GM18951 (cell line): Measurements from ENCODE around the gene SMAD5.

Source experiments
- POLR2A ChIP-seq: IDR thresholded peaks from 4 replicates; pipeline ENCODE4 v1.6.1; 2011; ENCODE audit warnings: mild to moderate bottlenecking; ENCODE audit not compliant: insufficient read length, insufficient read depth; ENCODE audit errors: extremely low read depth
- in situ Hi-C: fragments of 300-500 bp; cut with MboI; formaldehyde crosslinking; loops from one replicate; pipeline ENCODE4 v1.12.0; 2022; ENCODE audit warnings: low sequenced_read_pairs, mixed read lengths, inconsistent platforms; ENCODE audit not compliant: unreplicated experiment

The SMAD5 gene

DNA sequence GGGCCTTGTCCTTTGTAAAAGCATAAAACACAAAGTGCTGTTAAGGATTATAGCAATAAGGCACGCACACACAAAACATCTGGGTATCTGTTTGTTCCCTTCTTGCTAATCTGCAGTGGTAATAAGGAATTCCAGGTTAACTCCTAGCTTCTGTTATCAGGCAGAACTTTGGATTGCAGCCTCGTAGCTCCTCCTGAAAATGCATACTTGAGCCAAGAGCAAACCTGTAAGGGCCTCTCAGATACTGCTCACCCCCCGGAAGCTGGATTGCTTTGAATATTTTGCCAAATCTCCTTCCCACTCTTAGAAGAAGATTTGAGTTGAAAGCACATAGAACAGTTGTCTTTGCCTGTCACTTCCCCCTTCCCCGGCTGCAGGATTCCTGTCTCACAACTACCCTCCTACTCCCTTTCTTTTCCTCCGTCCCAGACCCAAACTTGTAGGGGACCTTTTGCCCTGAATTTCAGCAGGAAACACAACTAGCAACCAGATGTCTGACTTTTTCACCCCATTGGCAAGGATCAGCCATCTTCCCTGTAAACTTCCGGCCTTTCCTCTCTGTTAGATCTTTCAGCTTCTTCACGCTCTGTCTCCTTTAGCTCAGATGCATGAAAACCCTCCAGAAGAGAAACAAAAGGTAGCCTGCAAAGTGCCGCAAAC, 28.2 kb upstream of the SMAD5 start:
- in situ Hi-C loops = no loop called here
- TF ChIP-seq POLR2A = no peak

DNA sequence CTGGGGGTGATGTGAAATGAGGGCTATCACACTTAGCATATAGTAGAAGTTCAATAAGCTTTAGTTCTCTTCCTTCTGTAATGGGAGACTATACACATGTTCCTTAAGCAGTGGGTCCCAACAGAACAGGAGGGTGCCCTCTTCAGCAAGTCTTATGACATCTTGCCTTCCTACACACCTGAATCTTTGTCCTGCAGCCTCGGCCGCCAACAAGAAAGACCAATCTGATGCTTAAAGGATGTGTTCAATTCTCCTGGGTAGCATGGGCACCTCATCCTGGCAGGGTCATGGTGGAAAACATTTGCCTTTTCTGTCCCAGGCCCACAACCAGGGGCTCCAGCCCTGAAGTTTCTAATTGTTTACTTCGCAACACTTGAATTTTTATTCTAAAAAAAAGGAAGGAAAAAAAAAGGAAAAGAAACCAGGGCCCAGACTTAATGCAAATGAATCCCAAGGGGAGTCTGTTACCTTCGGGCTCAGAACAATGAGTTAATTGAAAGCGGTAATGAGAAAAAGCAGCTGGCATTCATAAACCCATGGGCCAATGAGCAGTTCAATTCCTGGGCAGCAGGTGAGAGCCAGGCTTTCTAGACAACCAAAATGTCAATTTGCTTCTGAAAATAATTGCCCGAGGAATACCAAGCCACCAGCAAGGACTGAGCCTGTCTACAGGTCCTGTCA, 26.2 kb upstream of the SMAD5 start:
- no peak for TF ChIP-seq POLR2A
- in situ Hi-C loops = no loop called here

DNA sequence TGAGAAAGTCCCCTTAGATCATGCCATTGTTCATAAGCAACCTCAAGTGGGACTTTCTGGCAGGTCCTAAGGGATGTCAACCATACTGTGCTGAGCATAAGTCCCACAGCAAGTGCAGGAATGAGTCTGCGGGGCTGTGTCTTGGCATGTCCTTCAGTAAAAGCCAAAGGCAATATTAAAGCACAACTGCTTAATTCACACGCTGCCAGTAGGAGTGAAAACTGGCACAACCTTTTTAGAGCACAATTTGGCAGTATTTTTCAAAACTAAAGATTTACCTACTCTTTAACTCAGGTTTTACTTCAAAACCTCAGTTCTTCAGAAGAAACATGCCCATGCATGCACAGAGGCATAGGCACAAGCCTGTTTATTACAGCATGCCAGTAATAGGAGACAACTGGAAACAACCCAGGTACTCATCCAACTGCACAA, 24.4 kb upstream of the SMAD5 start:
- in situ Hi-C loops = no loop called here

DNA sequence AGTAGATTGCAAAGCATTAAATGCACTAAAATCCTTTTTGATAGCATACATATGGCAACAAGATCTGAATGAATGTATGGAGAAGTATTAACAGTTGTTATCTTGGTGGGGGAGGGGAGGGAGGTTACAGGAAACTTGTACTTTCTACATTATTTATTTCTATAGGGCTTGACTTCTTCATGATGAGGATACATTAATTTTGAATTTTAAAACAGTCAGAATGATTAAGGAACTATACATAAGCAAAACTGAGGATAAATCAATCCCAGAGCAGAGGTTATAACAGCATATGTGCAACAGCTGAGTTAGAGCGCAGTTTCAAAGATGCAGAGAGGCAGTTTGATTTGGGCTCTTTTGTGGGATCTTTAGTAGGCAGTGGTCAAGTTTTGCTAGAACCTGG, 23.9 kb upstream of the SMAD5 start:
- in situ Hi-C loops = no loop called here
- TF ChIP-seq POLR2A = no peak

More for the DNA sequence above, 24.4 kb upstream of the SMAD5 start:
- no peak for TF ChIP-seq POLR2A

DNA sequence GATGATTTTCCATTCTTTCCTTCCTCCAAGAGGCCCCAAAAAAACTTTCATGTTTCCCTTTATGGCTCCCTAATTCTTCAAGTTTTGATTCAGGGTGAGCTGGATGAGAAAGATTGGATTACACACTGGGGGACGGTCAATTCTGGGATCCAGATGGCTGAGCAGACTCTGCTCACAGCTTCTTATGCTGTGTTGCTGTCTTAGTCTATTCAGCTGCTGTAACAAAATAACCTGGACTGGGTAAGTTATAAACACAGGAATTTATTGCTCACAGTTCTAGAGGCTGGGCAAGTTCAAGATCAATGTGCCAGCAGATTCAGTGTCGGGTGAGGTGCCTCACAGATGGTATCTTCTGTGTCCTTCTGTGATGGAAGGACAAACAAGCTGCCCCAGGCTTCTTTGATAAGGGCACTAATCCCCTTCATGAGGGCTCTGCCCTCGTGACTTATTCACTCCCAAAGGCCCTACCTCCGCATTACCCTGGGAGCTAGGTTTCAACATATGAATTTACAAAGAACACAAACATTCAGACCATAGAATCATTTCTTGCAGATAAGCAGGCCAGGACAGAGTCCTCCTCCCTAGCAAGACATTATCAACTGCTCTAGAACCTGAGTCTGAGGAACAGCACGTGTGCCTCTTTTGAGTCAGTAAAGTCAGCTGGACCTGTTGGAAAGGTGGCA, 23.1 kb upstream of the SMAD5 start:
- in situ Hi-C loops = no loop called here
- TF ChIP-seq POLR2A = no peak

DNA sequence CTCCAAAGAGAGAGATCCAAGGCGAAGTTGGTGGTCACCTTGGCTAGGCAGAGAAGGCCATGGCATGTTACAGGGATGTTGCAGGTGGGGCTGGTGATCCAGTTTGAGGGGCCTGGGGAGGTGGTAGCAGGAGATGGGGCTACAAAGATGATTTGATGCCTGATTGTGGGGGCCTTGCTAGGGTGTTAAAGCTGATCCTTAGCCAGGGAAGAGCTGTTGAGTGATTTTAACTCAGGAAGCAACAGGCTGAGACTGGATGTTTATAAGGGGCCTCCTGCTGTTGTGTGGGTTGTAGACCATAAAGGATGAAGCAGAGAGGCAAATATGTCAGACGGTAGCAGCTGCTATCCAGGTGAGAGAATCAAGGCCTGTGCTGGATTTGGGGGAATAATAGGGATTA, 19.0 kb upstream of the SMAD5 start:
- in situ Hi-C loops = no loop called here
- no peak for TF ChIP-seq POLR2A

DNA sequence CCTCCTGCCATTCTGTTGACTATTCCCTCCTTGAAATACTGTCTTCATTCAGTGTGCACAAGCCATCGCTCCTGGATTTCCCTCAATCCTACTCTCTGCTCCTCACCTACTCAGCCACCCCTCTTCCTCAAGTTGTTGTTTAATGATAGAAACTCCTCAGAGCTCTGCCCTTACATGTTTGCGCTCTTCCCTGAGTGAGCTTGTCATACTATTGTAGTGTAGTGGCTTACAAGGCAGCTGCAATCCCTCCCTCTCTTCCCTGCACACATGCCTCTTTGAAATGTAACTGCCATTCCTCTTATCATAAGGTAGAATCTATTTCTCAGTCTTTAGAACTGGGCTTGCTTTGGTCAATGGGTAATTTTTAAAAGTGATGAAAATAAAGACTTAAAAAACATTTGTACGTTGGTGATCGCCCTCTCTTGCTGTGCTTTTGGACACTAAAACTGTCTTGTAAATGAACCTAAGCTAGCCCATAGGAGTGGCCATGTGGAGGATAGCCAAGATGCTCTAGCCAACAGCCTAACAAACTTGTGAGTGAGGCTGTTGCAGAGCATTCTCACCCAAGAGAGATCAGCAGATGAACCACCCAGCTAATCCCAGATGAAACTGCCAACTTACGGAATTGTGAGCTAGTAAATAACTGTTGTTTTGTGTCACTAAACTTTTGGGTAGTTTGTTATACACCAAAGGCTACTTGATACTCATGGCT, 18.1 kb upstream of the SMAD5 start:
- TF ChIP-seq POLR2A = no peak
- in situ Hi-C loops = no loop called here

DNA sequence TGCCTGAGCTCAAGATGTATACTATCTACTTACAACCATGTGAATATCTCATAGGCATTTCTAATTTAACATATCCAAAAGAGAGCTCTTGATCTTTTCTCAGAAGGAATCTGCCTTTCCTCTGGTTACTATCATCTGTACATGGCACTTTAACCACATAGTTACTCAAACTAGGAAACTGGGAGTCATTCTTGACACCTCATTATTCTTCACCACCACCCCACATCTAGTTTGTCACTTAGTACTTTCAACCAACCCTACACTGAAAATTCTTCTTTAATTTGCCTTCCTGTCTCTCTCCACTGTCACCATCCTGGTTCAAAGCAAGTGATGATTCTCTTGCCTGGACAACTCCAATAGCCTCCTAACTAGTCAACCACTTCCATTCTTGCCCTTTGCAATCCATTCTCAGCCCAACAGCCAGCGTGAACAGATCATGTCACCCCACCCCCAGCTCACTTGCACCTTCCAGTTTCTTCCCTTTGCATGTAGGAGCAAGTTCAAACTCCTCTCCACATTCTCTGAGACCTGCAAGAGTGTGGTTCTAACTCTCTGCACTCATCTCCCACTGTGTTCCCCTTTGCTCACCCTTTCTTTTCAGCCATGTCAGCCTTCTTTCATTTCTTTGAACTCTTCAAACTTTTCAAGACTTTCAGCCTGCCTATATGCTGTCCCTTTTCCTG, 17.3 kb upstream of the SMAD5 start:
- TF ChIP-seq POLR2A = no peak
- in situ Hi-C loops = no loop called here

DNA sequence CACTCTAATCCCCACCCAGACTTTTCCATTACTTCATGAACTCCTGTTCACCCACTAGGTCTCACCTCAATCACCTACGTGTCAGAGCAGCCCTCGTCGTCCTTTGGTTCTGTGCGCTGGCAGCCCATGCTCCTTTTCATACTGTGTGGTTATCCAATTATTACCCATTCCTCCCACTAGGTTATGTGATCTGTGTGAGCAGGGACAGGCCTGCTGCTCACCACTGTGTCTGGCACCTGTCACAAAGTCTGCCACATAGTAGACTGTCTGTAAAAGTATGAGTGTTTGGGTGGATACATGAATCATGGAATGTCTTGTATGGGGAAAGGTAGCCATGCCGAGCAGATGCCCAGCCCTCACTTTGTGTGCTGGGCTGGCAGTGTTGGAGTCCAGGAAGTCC, 12.1 kb upstream of the SMAD5 start:
- in situ Hi-C loops = no loop called here
- no peak for TF ChIP-seq POLR2A

DNA sequence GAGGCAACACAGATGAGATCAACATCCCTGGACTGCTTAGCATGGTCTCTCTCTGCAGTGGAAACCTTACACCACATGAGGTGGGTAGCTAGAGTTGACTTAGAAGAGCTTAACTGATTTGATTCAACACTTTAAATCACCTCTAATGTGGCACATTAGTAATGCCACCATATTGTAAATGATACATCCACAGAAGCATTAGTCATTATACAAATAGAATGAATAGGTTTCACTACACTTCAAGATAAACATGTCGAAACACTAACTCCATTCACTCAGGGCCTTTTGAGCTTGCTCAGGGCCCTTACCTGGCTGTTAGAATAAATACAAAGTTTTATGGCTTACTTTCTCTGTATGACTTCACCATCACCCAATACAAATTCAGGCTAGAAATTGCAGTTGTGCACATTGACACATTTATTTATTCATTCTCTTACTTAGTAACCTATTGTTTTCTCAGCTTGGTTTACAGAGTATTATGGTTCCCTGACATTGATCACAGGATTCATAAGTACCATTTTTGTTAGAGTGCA, 9.3 kb upstream of the SMAD5 start:
- no peak for TF ChIP-seq POLR2A
- in situ Hi-C loops = no loop called here

DNA sequence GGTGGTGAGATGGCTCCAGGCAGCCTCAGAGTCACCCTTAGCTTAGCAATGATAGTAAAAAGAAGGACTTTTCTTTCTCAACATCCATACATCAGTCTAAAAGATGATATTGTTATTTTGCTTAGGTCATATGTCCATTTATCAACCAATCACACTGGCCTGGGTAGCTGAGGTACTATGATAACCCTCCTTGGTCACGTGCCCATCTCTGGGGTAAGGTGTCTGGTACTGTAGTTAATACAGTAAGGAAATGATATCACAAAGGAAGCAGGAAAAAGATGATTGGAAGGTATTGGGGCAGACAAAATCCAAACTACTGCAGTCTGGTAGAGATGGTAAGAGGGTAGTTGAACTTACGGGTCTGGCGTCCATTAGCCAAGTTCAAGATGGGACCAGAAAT, 5.1 kb upstream of the SMAD5 start:
- TF ChIP-seq POLR2A = no peak
- in situ Hi-C loops = no loop called here

DNA sequence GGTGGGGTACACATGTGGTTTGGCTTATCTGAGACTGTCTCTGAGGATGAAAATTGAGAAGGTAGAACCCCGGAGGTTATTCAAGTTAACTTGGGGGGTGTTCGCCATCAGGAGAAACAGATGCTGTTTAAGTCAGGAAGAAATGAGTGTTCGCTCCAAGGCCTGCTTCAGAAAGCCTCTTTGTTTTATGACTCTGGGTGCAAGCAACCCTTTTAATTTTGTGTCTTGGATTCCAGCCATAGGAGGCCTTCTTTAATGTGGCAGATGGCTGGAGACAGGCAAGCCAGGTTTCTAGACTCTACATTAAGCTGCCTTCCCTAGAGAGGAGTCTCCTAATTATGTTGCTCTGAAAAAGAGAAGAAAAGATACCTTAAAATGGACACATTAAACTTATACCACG, 4.2 kb upstream of the SMAD5 start:
- no peak for TF ChIP-seq POLR2A
- in situ Hi-C loops = no loop called here

DNA sequence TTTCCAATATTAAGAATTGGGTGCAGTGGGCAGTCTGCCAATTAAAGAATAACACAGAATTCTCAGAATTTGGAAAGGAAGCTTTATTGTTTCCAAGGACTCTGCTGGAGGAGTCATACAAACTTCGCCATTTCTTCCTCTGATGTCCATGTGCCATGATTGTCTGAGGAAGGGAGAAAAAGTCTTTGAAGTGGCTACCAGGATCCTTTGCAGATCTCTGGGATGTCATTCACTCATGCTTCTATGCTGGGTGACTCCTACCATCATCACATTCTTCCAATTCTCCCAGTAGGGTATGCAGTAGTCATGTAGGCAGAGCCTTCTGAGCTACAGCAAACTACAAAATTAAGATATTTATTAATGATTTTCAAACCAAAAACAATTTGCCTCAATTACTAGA, 3.2 kb upstream of the SMAD5 start:
- in situ Hi-C loops = no loop called here
- TF ChIP-seq POLR2A = no peak

DNA sequence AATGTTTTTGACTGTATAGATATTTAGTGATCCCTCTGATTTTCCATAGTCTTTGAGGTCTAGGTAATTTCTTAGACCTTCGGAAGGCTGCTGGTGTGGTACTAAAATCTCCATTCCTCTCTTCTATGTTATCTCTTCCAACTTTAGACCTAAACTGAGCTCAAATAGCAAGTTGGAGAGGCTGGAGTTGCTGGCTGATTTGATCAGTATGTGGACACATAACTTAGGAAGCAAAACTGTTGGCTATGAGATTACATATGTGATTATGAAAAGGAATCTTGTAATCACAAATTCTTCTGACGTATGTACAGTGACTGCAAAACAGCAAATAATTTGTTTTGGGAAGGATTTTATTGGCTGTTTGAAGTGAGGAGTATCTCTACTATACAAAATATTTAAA, 2.1 kb upstream of the SMAD5 start:
- in situ Hi-C loops = no loop called here
- TF ChIP-seq POLR2A = no peak
